Naive thymus-derived CD8-positive, alpha-beta T cell (primary cell): Measurements from ENCODE around the gene CCDC137. TPM values are rescaled to one million over a fixed set of nuclear protein-coding genes. Genes with fewer than 3 reads are reported as not detected.

Source experiments
- ATAC-seq, 2 donors: fragments of 150-1000 bp; cut with Tn5 transposase in 1 of 2; sonication (Bioruptor Pico), chemical (Tn5 transposase) in 1 of 2; 1 replicate in 1 of 2; 2 replicates in 1 of 2; pipeline ENCODE4 v1.10.0; 2021; ENCODE audit warnings: mild to moderate bottlenecking in 2 of 2, moderate library complexity in 2 of 2
- POLR2A ChIA-PET: fragments of 350-600 bp; sonication (Branson Sonifier 250); formaldehyde crosslinking; loops from one replicate; lab custom pipeline; 2021; ENCODE audit warnings: antibody characterized with exemption; lab: Charles Lee
- DNase-seq, 10 donors: peaks; one replicate each; pipeline versions ENCODE4 v3.0.0 to v3.0.0-alpha.2; 2020 to 2022
- H3K27ac Mint-ChIP-seq, 10 donors: one replicate each; pipeline ENCODE4 v1.8.0; 2020 to 2022; ENCODE audit warnings: mild to moderate bottlenecking in 10 of 10, mixed read lengths in 10 of 10, moderate library complexity in 4 of 10, inconsistent platforms in 1 of 10
- H3K27me3 Mint-ChIP-seq, 5 donors: one replicate each; pipeline ENCODE4 v1.8.0; 2021 to 2022; ENCODE audit warnings: mixed read lengths in 5 of 5
- H3K36me3 Mint-ChIP-seq, 3 donors: one replicate each; pipeline ENCODE4 v1.8.0; 2020 to 2022; ENCODE audit warnings: mixed read lengths in 3 of 3, mild to moderate bottlenecking in 2 of 3, inconsistent platforms in 1 of 3
- H3K4me1 Mint-ChIP-seq, 4 donors: one replicate each; pipeline ENCODE4 v1.8.0; 2021 to 2022; ENCODE audit warnings: mixed read lengths in 4 of 4
- H3K4me3 Mint-ChIP-seq, 10 donors: one replicate each; pipeline ENCODE4 v1.8.0; 2020 to 2022; ENCODE audit warnings: mild to moderate bottlenecking in 10 of 10, mixed read lengths in 10 of 10, moderate library complexity in 6 of 10, inconsistent platforms in 1 of 10
- H3K9me3 Mint-ChIP-seq, 9 donors: one replicate each; pipeline ENCODE4 v1.8.0; 2020 to 2022; ENCODE audit warnings: mixed read lengths in 9 of 9, mild to moderate bottlenecking in 3 of 9, inconsistent platforms in 1 of 9, moderate library complexity in 1 of 9
- polyA plus RNA-seq, 3 donors: library from polyadenylated mRNA; unstranded; fragments of 300-500 nt; fragmentation: Illumina TruSeq; gene quantifications; one replicate each; pipeline ENCODE4 v1.2.3, GENCODE V29; 2021
- total RNA-seq, 8 experiments: library from RNA in 2 of 8; stranded (reverse) in 2 of 8; gene quantifications; one replicate each; pipeline ENCODE4 v1.2.3 and lab custom pipeline; 2021 to 2026

Gene CCDC137
- total and polyA plus RNA-seq, 5 experiments from 2014 or later = 11.0 to 30.2 (median 23.5) TPM

DNA sequence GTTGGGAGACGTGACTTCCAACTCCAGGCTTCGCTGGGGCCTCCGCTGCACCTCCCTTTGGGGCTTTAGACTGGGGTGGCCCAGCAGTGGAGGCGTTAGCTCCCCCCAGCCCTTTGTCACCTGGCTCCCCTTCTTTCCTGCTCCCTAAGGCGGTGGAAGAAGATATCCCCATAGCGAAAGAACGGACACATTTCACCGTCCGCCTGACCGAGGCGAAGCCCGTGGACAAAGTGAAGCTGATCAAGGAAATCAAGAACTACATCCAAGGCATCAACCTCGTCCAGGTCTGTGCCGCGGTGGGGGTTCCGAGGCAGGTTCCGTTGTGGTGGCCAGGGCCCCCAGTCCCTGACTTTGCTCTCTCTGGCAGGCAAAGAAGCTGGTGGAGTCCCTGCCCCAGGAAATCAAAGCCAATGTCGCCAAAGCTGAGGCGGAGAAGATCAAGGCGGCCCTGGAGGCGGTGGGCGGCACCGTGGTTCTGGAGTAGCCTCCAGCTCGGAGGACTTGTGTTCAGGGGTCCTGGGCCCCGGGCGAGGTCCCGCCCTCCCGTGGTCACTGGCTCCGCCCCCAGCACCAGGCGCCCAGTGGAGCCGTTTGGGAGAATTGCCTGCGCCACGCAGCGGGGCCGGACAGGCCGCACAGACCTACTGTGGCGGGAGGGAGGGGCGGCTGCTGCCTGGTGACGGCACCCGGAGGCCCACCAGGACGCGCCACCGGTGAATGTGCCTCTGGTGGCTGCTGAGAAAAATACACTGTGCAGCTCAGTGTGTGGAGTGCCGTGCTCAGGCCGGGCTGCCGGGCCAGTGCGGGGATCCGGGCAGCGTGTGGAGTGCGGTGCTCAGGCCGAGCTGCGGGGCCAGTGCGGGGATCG, 40.5 kb downstream of the CCDC137 start:
- peak overlapping the region in 1 of 10 donors; percentile 25 for H3K27ac Mint-ChIP-seq
- H3K9me3 Mint-ChIP-seq = no peaks in the 10 kb centered on the region
- H3K4me1 Mint-ChIP-seq = peaks cover 6 to 43% (median 30%) of the 10 kb centered on the region in 4 donors
- POLR2A ChIA-PET = interaction anchor here (0.7 to 0.8 kb wide), 2 partner anchors 23 to 154 kb away, joined by 3 to 5 read pairs; partner anchors contain the start of genes ARL16, HGS and P4HB
- no peak for ATAC-seq
- no peak for DNase-seq
- H3K27me3 Mint-ChIP-seq = no peaks in the 10 kb centered on the region
- H3K36me3 Mint-ChIP-seq = peaks cover 0 to 21% (median 3%) of the 10 kb centered on the region in 3 donors
- peak overlapping the region in 1 of 10 donors; percentile 58 for H3K4me3 Mint-ChIP-seq

- POLR2A ChIA-PET = interaction anchor here (1.2 kb wide), 2 partner anchors 24 to 162 kb away, joined by 3 to 4 read pairs; partner anchors contain the start of genes ARL16 and HGS
- Mint-ChIP-seq H3K36me3 (peaks cover 0 to 21% (median 3%) of the 10 kb centered on the region in 3 donors), H3K4me3 (no peak overlapping the region)
Observed at GRCh38 chr17:81707725-81708646, 41.4 kb downstream of the CCDC137 start.

DNA sequence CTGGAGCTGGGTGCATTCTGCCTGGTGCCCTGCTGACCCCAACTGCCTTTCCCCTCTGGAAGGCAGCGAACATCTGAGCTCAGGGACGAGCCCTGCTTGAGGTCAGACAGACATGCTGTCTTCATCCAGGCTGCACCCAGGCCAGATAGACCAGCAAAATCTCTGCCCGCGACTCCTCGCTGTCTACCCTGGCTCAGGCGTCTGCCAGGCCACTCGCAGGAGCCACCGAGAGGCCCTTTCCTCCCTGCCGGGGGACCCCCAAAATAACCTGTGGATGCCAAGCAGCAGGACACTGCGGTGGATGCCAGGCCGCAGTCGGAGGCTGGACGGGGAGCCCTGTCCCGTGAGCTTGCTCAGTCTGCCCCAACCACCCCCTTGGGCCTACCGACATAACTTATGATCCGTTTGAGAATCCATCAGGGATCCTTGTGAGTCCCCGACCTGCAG, 42.2 kb downstream of the CCDC137 start:
- POLR2A ChIA-PET = interaction anchor here (1.2 kb wide), 2 partner anchors 25 to 161 kb away, joined by 3 to 4 read pairs; partner anchors contain the start of genes ARL16 and HGS
- DNase-seq (no peak), ATAC-seq (no peak)
- H3K36me3 Mint-ChIP-seq = peaks cover 0 to 21% (median 3%) of the 10 kb centered on the region in 3 donors
- H3K27me3 Mint-ChIP-seq = no peaks in the 10 kb centered on the region
- H3K27ac Mint-ChIP-seq = peak overlapping the region in 2 of 10 donors; percentile 37 to 40
- H3K9me3 Mint-ChIP-seq = no peaks in the 10 kb centered on the region
- H3K4me3 Mint-ChIP-seq = peak overlapping the region in 1 of 10 donors; percentile 52
- H3K4me1 Mint-ChIP-seq = peaks cover 7 to 42% (median 27%) of the 10 kb centered on the region in 4 donors

More at GRCh38 chr17:81707725-81708646, 41.4 kb downstream of the CCDC137 start:
- DNase-seq = no peak
- Mint-ChIP-seq H3K4me1 (peaks cover 7 to 39% (median 26%) of the 10 kb centered on the region in 4 donors), H3K9me3 (no peaks in the 10 kb centered on the region), H3K27ac (no peak overlapping the region), H3K27me3 (no peaks in the 10 kb centered on the region)
- ATAC-seq = no peak

DNA sequence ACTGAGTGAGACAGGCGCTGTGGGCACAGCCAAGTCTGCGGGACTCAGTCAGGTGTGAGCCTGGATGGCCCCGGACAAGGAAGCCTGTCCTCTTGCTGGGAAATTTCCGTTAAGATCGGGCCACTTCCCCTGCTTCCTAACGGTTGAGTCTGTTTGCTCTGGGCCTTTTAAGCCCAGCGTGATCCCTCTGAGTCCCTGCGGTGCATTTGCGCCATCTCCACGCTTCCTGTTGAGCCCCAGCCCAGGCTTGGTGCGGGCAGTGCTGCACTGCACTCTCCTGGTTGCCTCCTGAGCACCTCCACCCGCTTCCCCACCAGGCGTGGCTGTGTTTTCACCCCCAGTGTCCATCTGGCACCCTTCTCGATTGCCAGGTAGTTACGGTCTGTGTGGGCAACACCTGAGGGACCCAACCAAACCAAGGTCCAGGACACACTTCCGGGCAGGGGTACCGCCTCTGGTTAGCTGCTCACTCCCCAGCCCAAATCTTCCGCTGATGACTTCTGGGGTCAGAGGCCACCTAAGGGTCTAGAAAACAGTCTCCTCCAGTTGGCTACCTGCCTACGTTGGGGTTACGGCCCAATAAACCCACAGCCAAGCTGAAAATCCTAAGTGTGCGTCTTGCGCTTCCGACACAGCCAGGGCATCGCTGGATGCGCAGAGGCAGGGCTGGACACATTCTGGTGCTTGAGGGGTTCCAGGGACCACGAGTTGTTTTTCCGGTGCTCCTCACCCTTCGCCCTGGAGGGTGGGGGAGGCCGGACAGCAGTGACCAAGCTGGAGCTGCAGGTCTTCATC, 44.2 kb downstream of the CCDC137 start:
- POLR2A ChIA-PET = interaction anchor here (0.6 to 5.6 kb wide), 10 partner anchors 7 to 388 kb away, joined by 3 to 29 read pairs (median 5); partner anchors contain the start of genes ARL16, CCDC137, HGS and MRPL12
- H3K36me3 Mint-ChIP-seq = peaks cover 0 to 13% (median 3%) of the 10 kb centered on the region in 3 donors

GRCh38 chr17:81711814-81712467, 45.4 kb downstream of the CCDC137 start, which contains the start of gene SLC25A10:
Gene SLC25A10, plus strand, starts transcription at chr17:81712284. Its CDS starts 143 bp downstream, at chr17:81712427.
- H3K9me3 Mint-ChIP-seq = no peaks in the 10 kb centered on the region
- DNase-seq (peak; percentile 53 to 87 (median 78)), ATAC-seq (peak; percentile 83)
- peak within 1 kb of the TSS in 9 of 10 donors; percentile 35 to 91 (median 80) for H3K27ac Mint-ChIP-seq
- POLR2A ChIA-PET = interaction anchor here (0.7 to 5.6 kb wide), 7 partner anchors 9 to 543 kb away, joined by 3 to 29 read pairs (median 5); partner anchors contain the start of genes ARL16, CCDC137, HGS and MRPL12
- H3K27me3 Mint-ChIP-seq = no peaks in the 10 kb centered on the region
- H3K4me3 Mint-ChIP-seq = peak within 1 kb of the TSS; percentile 73 to 90 (median 86)
- H3K36me3 Mint-ChIP-seq = peaks cover 0 to under 1% (median 0%) of the 10 kb centered on the region in 3 donors
- peaks cover 7 to 23% (median 19%) of the 10 kb centered on the region in 4 donors for H3K4me1 Mint-ChIP-seq

More for the DNA sequence above, 44.2 kb downstream of the CCDC137 start:
- Mint-ChIP-seq H3K27me3 (no peaks in the 10 kb centered on the region), H3K9me3 (no peaks in the 10 kb centered on the region), H3K4me1 (peaks cover 7 to 28% (median 22%) of the 10 kb centered on the region in 4 donors), H3K4me3 (peak overlapping the region; percentile 71 to 86 (median 80)), H3K27ac (peak overlapping the region; percentile 20 to 91 (median 85))
- ATAC-seq (peak in 1 of 2 donors; percentile 16), DNase-seq (no peak)

GRCh38 chr17:81712468-81713003, 46.0 kb downstream of the CCDC137 start:
- no peaks in the 10 kb centered on the region for H3K36me3 Mint-ChIP-seq
- peak in 1 of 2 donors; percentile 4 for ATAC-seq

GRCh38 chr17:81713004-81713555, 46.5 kb downstream of the CCDC137 start:
- POLR2A ChIA-PET = interaction anchor here (3.7 to 5.6 kb wide), 2 partner anchors 10 to 30 kb away, joined by 26 to 29 read pairs; partner anchors contain the start of genes ARL16, HGS and MRPL12
- peak overlapping the region in 5 of 10 donors; percentile 35 to 80 (median 75) for H3K27ac Mint-ChIP-seq
- DNase-seq = no peak

More at GRCh38 chr17:81712468-81713003, 46.0 kb downstream of the CCDC137 start:
- no peaks in the 10 kb centered on the region for H3K9me3 Mint-ChIP-seq
- POLR2A ChIA-PET = interaction anchor here (3.7 to 5.6 kb wide), 2 partner anchors 9 to 29 kb away, joined by 26 to 29 read pairs; partner anchors contain the start of genes ARL16, HGS and MRPL12
- H3K27ac Mint-ChIP-seq = peak overlapping the region in 5 of 10 donors; percentile 34 to 80 (median 75)
- H3K4me3 Mint-ChIP-seq = peak overlapping the region; percentile 73 to 90 (median 86)
- H3K4me1 Mint-ChIP-seq = peaks cover 7 to 23% (median 19%) of the 10 kb centered on the region in 4 donors
- no peak for DNase-seq
- no peaks in the 10 kb centered on the region for H3K27me3 Mint-ChIP-seq

DNA sequence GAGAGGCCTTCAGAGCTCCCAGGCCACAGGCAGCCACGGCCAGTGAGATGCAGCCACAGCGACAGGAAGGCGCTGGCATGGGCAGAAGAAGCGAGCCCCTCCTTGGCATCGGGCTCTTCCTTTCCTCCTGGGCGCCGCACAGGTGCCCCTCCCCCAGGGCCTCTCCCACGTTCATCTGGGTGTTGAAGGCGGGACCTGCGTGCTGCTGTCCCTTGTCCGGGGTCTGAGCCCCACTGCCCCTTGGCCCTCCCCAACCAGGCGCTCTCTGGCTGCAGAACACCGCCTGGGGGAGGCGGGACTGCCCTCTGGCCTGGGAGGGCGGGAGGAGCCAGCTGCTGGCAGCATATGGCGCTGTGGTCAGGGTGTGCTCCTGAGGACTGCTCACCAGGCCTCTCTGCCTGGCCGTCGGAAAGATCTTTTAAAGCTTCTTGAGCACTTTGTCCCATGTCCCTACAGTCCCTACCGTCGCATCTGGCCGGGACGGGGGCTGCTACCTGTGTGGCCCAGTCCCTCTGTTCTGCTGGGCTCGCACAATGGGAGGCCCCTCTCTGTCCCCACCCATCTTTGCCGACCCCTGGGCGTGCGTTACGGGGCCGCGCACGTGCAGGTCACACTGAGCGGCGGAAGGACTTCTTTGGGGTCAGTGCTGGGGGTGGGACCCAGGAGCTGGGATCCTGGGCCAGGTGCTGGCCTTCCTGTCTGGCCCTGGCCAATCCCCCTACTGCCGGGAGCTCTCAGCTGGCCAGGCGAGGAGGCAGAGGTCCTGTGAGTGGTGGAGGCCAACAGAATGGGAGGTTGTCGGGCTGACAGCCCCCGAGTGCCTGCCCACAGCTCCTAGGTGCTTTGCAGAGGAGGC, 47.2 kb downstream of the CCDC137 start:
- Mint-ChIP-seq H3K4me3 (peak overlapping the region in 5 of 10 donors; percentile 7 to 90 (median 83)), H3K4me1 (peaks cover 7 to 23% (median 19%) of the 10 kb centered on the region in 4 donors), H3K36me3 (no peaks in the 10 kb centered on the region), H3K27me3 (no peaks in the 10 kb centered on the region), H3K27ac (no peak overlapping the region), H3K9me3 (no peaks in the 10 kb centered on the region)
- ATAC-seq (no peak), DNase-seq (no peak)
- POLR2A ChIA-PET = interaction anchor here (3.7 to 5.6 kb wide), 2 partner anchors 11 to 31 kb away, joined by 26 to 29 read pairs; partner anchors contain the start of genes ARL16, HGS and MRPL12

More at GRCh38 chr17:81713004-81713555, 46.5 kb downstream of the CCDC137 start:
- Mint-ChIP-seq H3K4me1 (peaks cover 7 to 23% (median 19%) of the 10 kb centered on the region in 4 donors), H3K36me3 (no peaks in the 10 kb centered on the region), H3K27me3 (no peaks in the 10 kb centered on the region), H3K9me3 (no peaks in the 10 kb centered on the region), H3K4me3 (peak overlapping the region; percentile 73 to 90 (median 86))
- ATAC-seq = no peak

- H3K27ac Mint-ChIP-seq = no peak overlapping the region
- POLR2A ChIA-PET = interaction anchor here (5.6 kb wide), 1 partner anchor 11 kb away, joined by 26 read pairs; the partner anchor contains the start of gene MRPL12
- ATAC-seq (no peak), DNase-seq (no peak)
- peaks cover 7 to 23% (median 19%) of the 10 kb centered on the region in 4 donors for H3K4me1 Mint-ChIP-seq
- H3K9me3 Mint-ChIP-seq = no peaks in the 10 kb centered on the region
- H3K4me3 Mint-ChIP-seq = peak overlapping the region in 2 of 10 donors; percentile 1 to 77
- H3K27me3 Mint-ChIP-seq = no peaks in the 10 kb centered on the region
- no peaks in the 10 kb centered on the region for H3K36me3 Mint-ChIP-seq
Observed at GRCh38 chr17:81714412-81715106, 48.0 kb downstream of the CCDC137 start.
